BJ (cell line): Measurements from ENCODE around the gene SNCB. TPM values are rescaled to one million over a fixed set of nuclear protein-coding genes. Genes with fewer than 3 reads are reported as not detected.

Experiments used
- CTCF ChIA-PET: fragments of 350-600 bp; formaldehyde crosslinking; extraction: SDS; loops from one replicate; lab custom pipeline; 2021; ENCODE audit warnings: antibody characterized with exemption, inconsistent platforms; lab: Yijun Ruan, JAX
- POLR2A ChIA-PET: fragments of 300-600 bp; sonication (Branson Sonifier 250); formaldehyde crosslinking; extraction: SDS; loops from one replicate; lab custom pipeline; 2021; ENCODE audit warnings: antibody characterized with exemption; lab: Charles Lee
- DNase-seq: peaks from one replicate; pipeline ENCODE4 v3.0.0-alpha.2; 2011; ENCODE audit warnings: low read depth
- H3K27me3 ChIP-seq: 2 replicates; pipeline ENCODE4 v1.6.0; 2011; ENCODE audit warnings: low read length; ENCODE audit not compliant: control insufficient read depth, insufficient read depth
- H3K36me3 ChIP-seq: 2 replicates; pipeline ENCODE4 v1.5.1; 2011; ENCODE audit warnings: low read length; ENCODE audit not compliant: control insufficient read depth, insufficient read depth
- H3K4me3 ChIP-seq: 2 replicates; pipeline ENCODE4 v1.5.1; 2011; ENCODE audit warnings: low read depth, mild to moderate bottlenecking, control low read depth, low read length
- CTCF ChIP-seq: IDR thresholded peaks from 2 replicates; pipeline ENCODE4 v1.5.1; 2011; ENCODE audit warnings: low read depth, mild to moderate bottlenecking, control low read depth, inconsistent platforms, low read length, moderate library complexity; ENCODE audit not compliant: insufficient read depth
- polyA plus RNA-seq: library from polyadenylated mRNA; depleted of rRNA; stranded (reverse); fragments of >200 nt; gene quantifications from 2 replicates; pipeline ENCODE4 v1.2.3, GENCODE V29; 2011

Gene SNCB
- polyA plus RNA-seq, 1 experiment: not detected

- DNase-seq: no peak
- Histone ChIP-seq H3K27me3 (no peaks in the 10 kb centered on the region), H3K4me3 (no peak overlapping the region), H3K36me3 (no peaks in the 10 kb centered on the region)
- ChIA-PET CTCF (no interaction called here), POLR2A (no interaction called here)
- TF ChIP-seq CTCF: no peak
These were observed 32.6 kb downstream of the SNCB start for GRCh38 chr5:176597417-176598389.

- TF ChIP-seq CTCF: no peak
- ChIA-PET CTCF (interaction anchor here (0.6 kb wide), 1 partner anchor 54 kb away, joined by 3 read pairs; no protein-coding TSS in a partner anchor), POLR2A (no interaction called here)
- Histone ChIP-seq H3K36me3 (no peaks in the 10 kb centered on the region), H3K27me3 (no peaks in the 10 kb centered on the region), H3K4me3 (no peak overlapping the region)
- DNase-seq: no peak
These were observed 33.5 kb downstream of the SNCB start for GRCh38 chr5:176596689-176597416.

GRCh38 chr5:176596069-176596644 is 34.2 kb downstream of the SNCB start:
- TF ChIP-seq CTCF: no peak
- no peak for DNase-seq
- no peaks in the 10 kb centered on the region for H3K27me3 ChIP-seq
- ChIA-PET POLR2A (no interaction called here), CTCF (interaction anchor here (0.6 kb wide), 1 partner anchor 54 kb away, joined by 3 read pairs; no protein-coding TSS in a partner anchor)
- H3K36me3 ChIP-seq: no peaks in the 10 kb centered on the region
- H3K4me3 ChIP-seq: no peak overlapping the region

- no peak for DNase-seq
- no peak overlapping the region for H3K4me3 ChIP-seq
- H3K27me3 ChIP-seq: no peaks in the 10 kb centered on the region
- POLR2A ChIA-PET: no interaction called here
- CTCF ChIA-PET: no interaction called here
- TF ChIP-seq CTCF: no peak
- no peaks in the 10 kb centered on the region for H3K36me3 ChIP-seq
These were observed 34.9 kb downstream of the SNCB start for GRCh38 chr5:176595386-176595943.

GRCh38 chr5:176594554-176594953 is 35.8 kb downstream of the SNCB start:
- no peaks in the 10 kb centered on the region for H3K27me3 ChIP-seq
- TF ChIP-seq CTCF: no peak
- CTCF ChIA-PET: interaction anchor here (0.6 kb wide), 1 partner anchor 411 kb away, joined by 3 read pairs; no protein-coding TSS in a partner anchor
- POLR2A ChIA-PET: interaction anchor here (0.5 kb wide), 1 partner anchor 327 kb away, joined by 4 read pairs; no protein-coding TSS in a partner anchor
- H3K36me3 ChIP-seq: no peaks in the 10 kb centered on the region
- H3K4me3 ChIP-seq: no peak overlapping the region
- DNase-seq: no peak
